Measurements from ENCODE around the gene OLFML1. TPM values are rescaled to one million over a fixed set of nuclear protein-coding genes. Genes with fewer than 3 reads are reported as not detected.

The OLFML1 gene
- total RNA-seq, 1 experiment from 2014 or later = not detected

- no peak overlapping the region for H4K5ac ChIP-seq (ENCODE audit: insufficient read length, low read depth, low read length)
- no peak overlapping the region for H3K56ac ChIP-seq (ENCODE audit: insufficient read length, low read depth, low read length)
- no peak overlapping the region for H3K23ac ChIP-seq (ENCODE audit: insufficient read length, low read depth, low read length)
- H3K79me1 ChIP-seq (ENCODE audit: insufficient read depth, low read depth, low read length, poor library complexity, severe bottlenecking) = no peaks in the 10 kb centered on the region
- H3K9me3 Mint-ChIP-seq = no peaks in the 10 kb centered on the region
- no peak overlapping the region for H4K91ac ChIP-seq (ENCODE audit: insufficient read length, low read depth, low read length)
- H3K4me3 Mint-ChIP-seq = no peak overlapping the region
- no peaks in the 10 kb centered on the region for H3K79me2 ChIP-seq (ENCODE audit: insufficient read depth, low read length)
- no peak overlapping the region for H2BK20ac ChIP-seq (ENCODE audit: low read depth, low read length, poor library complexity, severe bottlenecking)
- no CpG with 5 or more reads among the region's 2 CpGs for WGBS (ENCODE audit: extremely low coverage, insufficient read length, low lambda C conversion rate)
- peaks cover 14% of the 10 kb centered on the region for H3K23me2 ChIP-seq (ENCODE audit: insufficient read length, low read depth, low read length, poor library complexity, severe bottlenecking)
- H3K4me1 Mint-ChIP-seq = peaks cover 14 to 15% of the 10 kb centered on the region in 2 experiments
- H3K36me3 Mint-ChIP-seq (ENCODE audit: insufficient read depth in 1 of 3, low read depth in 3 of 3) = no peaks in the 10 kb centered on the region
- no peak overlapping the region for H3K4me2 ChIP-seq (ENCODE audit: insufficient read depth, insufficient read length, low read length)
- H3K27me3 ChIP-seq (ENCODE audit: insufficient read depth, low read length) = peaks cover 3% of the 10 kb centered on the region; the same call in 1 of the 2 replicates
- H3K14ac ChIP-seq (ENCODE audit: insufficient read depth, low read length) = no peak overlapping the region
- no peak for TF ChIP-seq CTCF (conservative IDR thresholded peaks at IDR 0.05)
- H2BK120ac ChIP-seq (ENCODE audit: low read depth, low read length, poor library complexity, severe bottlenecking) = no peak overlapping the region
- no peak overlapping the region for H3K27ac Mint-ChIP-seq
- H4K8ac ChIP-seq (replicated peaks; ENCODE audit: insufficient read length, low read depth, low read length) = no peak overlapping the region
- H3K4ac ChIP-seq (ENCODE audit: low read depth, low read length) = no peak overlapping the region
- no peak for DNase-seq
- H2BK15ac ChIP-seq (ENCODE audit: low read depth, low read length) = no peak overlapping the region
- H3K27ac ChIP-seq (ENCODE audit: insufficient read length, low read depth, low read length) = no peak overlapping the region
- no peak overlapping the region for H3T11ph ChIP-seq (ENCODE audit: low read length)
- H2AFZ ChIP-seq (ENCODE audit: low read length) = no peak overlapping the region
- H2BK5ac ChIP-seq (ENCODE audit: insufficient read length, low read length) = no peak overlapping the region
- H3K9me3 ChIP-seq (ENCODE audit: control insufficient read depth, low read depth, low read length) = no peaks in the 10 kb centered on the region
- H3K27me3 Mint-ChIP-seq (ENCODE audit: low read depth) = peaks cover 18% of the 10 kb centered on the region
- H2BK12ac ChIP-seq (ENCODE audit: insufficient read length, low read depth, low read length) = no peak overlapping the region
- no peak overlapping the region for H2AK5ac ChIP-seq (ENCODE audit: insufficient read length, low read length)
- H3K9ac ChIP-seq (ENCODE audit: extremely low read depth, insufficient read length, low read length) = no peak overlapping the region
- no peaks in the 10 kb centered on the region for H3K4me1 ChIP-seq (ENCODE audit: insufficient read depth, low read length)
- H4K20me1 ChIP-seq (ENCODE audit: control insufficient read depth, insufficient read depth, insufficient read length) = no peaks in the 10 kb centered on the region
- no peak overlapping the region for H3K18ac ChIP-seq (ENCODE audit: insufficient read length, low read depth, low read length)
These were observed 24.7 kb downstream of the OLFML1 start for GRCh38 chr11:7509966-7510365.
